Small intestine (tissue), 7 donors: ENCODE results near the gene CRHR2. TPM values are rescaled to one million over a fixed set of nuclear protein-coding genes. Genes with fewer than 3 reads are reported as not detected.

Experiments used
- DNase-seq, 2 donors: peaks; one replicate each; pipeline versions ENCODE4 v3.0.0 to v3.0.0-alpha.2; 2013
- FAIRE-seq: peaks from 2 replicates; lab custom pipeline; 2012; peaks lifted over from hg19 to GRCh38; lab: Jason Lieb, UNC
- H3K27ac ChIP-seq, 3 donors: one replicate each; pipeline ENCODE4 v1.5.1; 2013; ENCODE audit warnings: low read length in 2 of 3, mild to moderate bottlenecking in 2 of 3, control low read depth in 1 of 3, inconsistent platforms in 1 of 3, low read depth in 1 of 3, moderate library complexity in 1 of 3
- H3K27me3 ChIP-seq, 3 donors: one replicate each; pipeline ENCODE4 v1.6.1; 2013; ENCODE audit warnings: low read length in 3 of 3, inconsistent platforms in 1 of 3; ENCODE audit not compliant: control insufficient read depth in 3 of 3, insufficient read depth in 3 of 3
- H3K36me3 ChIP-seq, 3 donors: one replicate each; pipeline ENCODE4 v1.6.1; 2013; ENCODE audit warnings: low read length in 3 of 3, inconsistent platforms in 1 of 3, low read depth in 1 of 3, mild to moderate bottlenecking in 1 of 3, moderate library complexity in 1 of 3; ENCODE audit not compliant: control insufficient read depth in 3 of 3, insufficient read depth in 2 of 3
- H3K4me1 ChIP-seq, 3 donors: one replicate each; pipeline ENCODE4 v1.6.1; 2013; ENCODE audit warnings: low read length in 2 of 3, inconsistent platforms in 1 of 3, low read depth in 1 of 3, mild to moderate bottlenecking in 1 of 3, moderate library complexity in 1 of 3; ENCODE audit not compliant: control insufficient read depth in 3 of 3, insufficient read depth in 2 of 3
- H3K4me3 ChIP-seq, 3 donors: one replicate each; pipeline ENCODE4 v1.5.1; 2013; ENCODE audit warnings: low read length in 3 of 3, control low read depth in 1 of 3, inconsistent platforms in 1 of 3, low read depth in 1 of 3, mild to moderate bottlenecking in 1 of 3, moderate library complexity in 1 of 3
- H3K9me3 ChIP-seq, 2 donors: one replicate each; pipeline ENCODE4 v1.6.1; 2013; ENCODE audit warnings: low read depth in 1 of 2, low read length in 1 of 2; ENCODE audit not compliant: control insufficient read depth in 2 of 2, insufficient read depth in 1 of 2
- WGBS, 3 donors: extraction: QIAGEN DNeasy Blood & Tissue Kit; methylation state at CpG; one replicate each; pipeline ENCODE4 v1.1.7; 2013; 5-methylcytosine and 5-hydroxymethylcytosine counted together
- polyA plus RNA-seq, 4 donors: library from polyadenylated mRNA; stranded (reverse) in 3 of 4; unstranded in 1 of 4; fragments of 200-250 nt in 3 of 4; fragments of 120-200 nt in 1 of 4; gene quantifications; one replicate each; pipeline versions ENCODE4 v1.2.1 to v1.2.3, GENCODE V29; 2013
- donor health status: healthy with polysubstance abuse.
- donor health status: control.
- donor health status: control.
- donor health status: Bipolar disorder and iron deficiency.
- donor health status: healthy.

Gene CRHR2
- polyA plus RNA-seq, 4 donors, result 0.04 to 0.32 TPM; not detected in 2

GRCh38 chr7:30713392-30713791, 31.1 kb upstream of the CRHR2 start:
- Histone ChIP-seq H3K9me3 (peaks cover 2 to 15% of the 10 kb centered on the region in 2 donors), H3K36me3 (no peaks in the 10 kb centered on the region), H3K27ac (no peak overlapping the region), H3K27me3 (no peaks in the 10 kb centered on the region), H3K4me3 (no peak overlapping the region), H3K4me1 (no peaks in the 10 kb centered on the region)
- 74 to 90% (median 83%) methylated on average over 6 of the region's 6 CpGs for WGBS, 3 donors
- DNase-seq, result no peak
- FAIRE-seq, result no peak

DNA sequence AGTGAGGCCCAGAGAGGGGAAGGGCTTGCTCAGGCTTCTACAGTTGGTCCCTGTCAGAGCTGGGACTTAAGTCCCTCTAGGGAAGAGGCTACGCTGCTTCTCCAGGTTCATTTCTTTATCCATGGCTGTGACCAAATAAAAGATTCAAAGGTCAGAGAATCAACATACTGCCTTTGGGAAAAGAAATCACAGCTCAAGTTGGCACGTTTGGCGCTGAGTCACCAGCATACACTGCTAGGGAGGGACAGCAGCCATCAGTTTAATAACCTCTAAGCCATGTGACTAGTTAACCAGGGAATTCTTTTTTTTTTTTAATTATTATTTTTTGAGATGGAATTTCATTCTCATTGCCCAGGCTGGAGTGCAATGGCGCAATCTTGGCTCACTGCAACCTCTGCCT, 28.4 kb upstream of the CRHR2 start:
- H3K4me1 ChIP-seq, result no peaks in the 10 kb centered on the region
- WGBS, 3 donors, result 51 to 77% (median 56%) methylated on average over 4 of the region's 4 CpGs
- no peak overlapping the region for H3K27ac ChIP-seq
- H3K9me3 ChIP-seq, result no peaks in the 10 kb centered on the region
- DNase-seq (peak in 1 of 2 donors; percentile 70), FAIRE-seq (no peak)
- H3K4me3 ChIP-seq, result no peak overlapping the region
- H3K27me3 ChIP-seq, result no peaks in the 10 kb centered on the region
- H3K36me3 ChIP-seq, result no peaks in the 10 kb centered on the region

DNA sequence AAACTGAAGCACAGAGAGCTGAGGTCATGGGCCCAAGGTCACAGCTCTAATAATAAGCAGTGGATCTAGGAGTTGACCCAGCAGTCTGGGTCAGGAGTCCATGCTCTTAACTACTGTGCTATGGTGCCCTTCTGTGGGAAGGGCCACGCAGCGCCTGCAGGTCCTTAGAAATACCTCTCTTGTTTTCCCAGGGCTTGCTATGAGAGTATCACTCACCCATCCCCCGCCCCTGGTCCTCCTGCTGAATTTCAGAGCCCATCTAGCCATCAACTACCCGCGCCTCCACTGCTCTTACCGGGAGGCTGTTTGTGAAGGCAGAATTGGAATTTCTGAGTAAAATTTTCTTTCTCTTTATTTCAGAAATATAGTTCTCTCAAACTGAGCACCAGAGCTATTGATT, 27.3 kb upstream of the CRHR2 start:
- no peak for FAIRE-seq

DNA sequence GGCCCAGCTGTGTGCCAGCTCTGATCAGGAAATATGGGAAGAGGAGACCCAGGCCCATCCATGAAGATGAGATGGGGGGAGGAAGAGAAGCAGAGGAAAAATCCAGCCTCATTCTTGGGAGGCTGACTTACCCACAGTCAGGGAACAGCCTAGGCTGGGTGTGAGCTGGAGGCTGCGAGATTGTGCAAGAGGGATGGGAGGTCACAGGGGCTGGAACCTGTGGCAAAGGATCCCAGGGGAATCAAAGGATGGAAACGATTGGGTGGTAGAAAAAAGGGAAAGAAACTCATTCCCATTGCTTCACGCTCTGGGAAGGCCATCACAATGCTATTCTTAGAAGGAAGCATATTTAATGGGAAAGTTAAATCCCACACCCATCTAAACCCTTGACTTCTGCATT, 26.7 kb upstream of the CRHR2 start:
- no peaks in the 10 kb centered on the region for H3K4me1 ChIP-seq
- FAIRE-seq (no peak), DNase-seq (no peak)
- H3K27me3 ChIP-seq, result no peaks in the 10 kb centered on the region
- H3K36me3 ChIP-seq, result no peaks in the 10 kb centered on the region
- H3K9me3 ChIP-seq, result no peaks in the 10 kb centered on the region
- no peak overlapping the region for H3K4me3 ChIP-seq
- WGBS, 3 donors, result 66 to 84% (median 81%) methylated on average over 3 of the region's 3 CpGs
- H3K27ac ChIP-seq, result no peak overlapping the region

More for the DNA sequence above, 27.3 kb upstream of the CRHR2 start:
- Histone ChIP-seq H3K4me1 (no peaks in the 10 kb centered on the region), H3K27me3 (no peaks in the 10 kb centered on the region), H3K36me3 (no peaks in the 10 kb centered on the region), H3K9me3 (no peaks in the 10 kb centered on the region), H3K4me3 (no peak overlapping the region), H3K27ac (no peak overlapping the region)
- 75 to 87% (median 82%) methylated on average over 6 of the region's 6 CpGs for WGBS, 3 donors
- DNase-seq, result no peak

GRCh38 chr7:30708412-30708811, 26.2 kb upstream of the CRHR2 start:
- 76 to 91% (median 90%) methylated on average over 4 of the region's 4 CpGs for WGBS, 3 donors
- no peak for FAIRE-seq

DNA sequence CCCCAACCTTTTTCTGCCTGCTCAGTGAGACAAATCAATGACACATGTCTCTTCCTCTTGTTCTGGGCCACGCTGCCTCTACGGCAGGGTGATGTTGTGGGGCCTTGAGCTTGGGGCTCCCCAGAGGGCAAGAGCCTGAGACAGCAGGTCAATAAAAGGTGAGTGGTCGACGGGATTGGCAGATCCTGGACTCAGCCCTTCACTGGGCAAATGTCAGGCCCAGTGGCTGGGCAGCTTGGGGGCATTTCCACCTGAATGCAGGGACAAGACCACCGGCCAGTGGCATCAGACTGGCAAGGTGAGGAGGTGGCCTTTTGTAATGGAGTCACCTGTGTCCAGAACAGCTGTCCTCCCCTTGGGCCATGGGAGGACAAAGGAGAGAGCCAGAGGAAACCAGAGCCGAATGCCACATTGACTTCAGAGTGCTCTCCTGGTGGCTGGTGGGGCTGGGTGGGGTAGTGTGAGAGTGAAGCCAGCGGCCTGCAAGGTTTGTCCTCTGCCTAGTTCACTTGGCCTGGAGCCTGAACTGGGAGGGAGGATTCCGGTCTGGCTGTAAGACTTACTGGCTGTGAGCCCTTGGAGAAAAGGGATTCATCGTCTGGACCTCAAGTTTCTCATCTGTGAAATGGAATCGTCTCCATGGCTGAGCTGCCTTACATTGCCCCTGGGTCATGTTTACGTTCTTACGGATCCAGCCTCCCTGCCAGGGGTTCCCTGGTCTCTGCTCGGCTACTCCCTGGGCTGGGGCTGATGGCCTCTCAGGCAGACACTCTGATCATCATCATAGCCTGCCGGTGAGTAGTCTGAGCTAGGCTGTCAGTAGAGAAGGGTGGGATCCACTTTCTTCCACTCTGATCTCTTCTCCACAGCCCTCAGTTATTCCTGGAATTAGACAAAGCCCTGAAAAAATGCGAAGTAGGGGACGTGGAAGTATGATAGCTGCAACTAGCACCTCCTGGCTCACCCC, 25.4 kb upstream of the CRHR2 start:
- FAIRE-seq (no peak), DNase-seq (no peak)
- WGBS, 3 donors, result 66 to 81% (median 74%) methylated on average over 16 of the region's 16 CpGs
- no peaks in the 10 kb centered on the region for H3K9me3 ChIP-seq
- no peak overlapping the region for H3K27ac ChIP-seq
- no peaks in the 10 kb centered on the region for H3K27me3 ChIP-seq
- H3K4me1 ChIP-seq, result no peaks in the 10 kb centered on the region
- H3K36me3 ChIP-seq, result no peaks in the 10 kb centered on the region
- no peak overlapping the region for H3K4me3 ChIP-seq

More at GRCh38 chr7:30708412-30708811, 26.2 kb upstream of the CRHR2 start:
- Histone ChIP-seq H3K27me3 (no peaks in the 10 kb centered on the region), H3K36me3 (no peaks in the 10 kb centered on the region), H3K4me3 (no peak overlapping the region), H3K4me1 (no peaks in the 10 kb centered on the region), H3K27ac (no peak overlapping the region), H3K9me3 (no peaks in the 10 kb centered on the region)
- no peak for DNase-seq

DNA sequence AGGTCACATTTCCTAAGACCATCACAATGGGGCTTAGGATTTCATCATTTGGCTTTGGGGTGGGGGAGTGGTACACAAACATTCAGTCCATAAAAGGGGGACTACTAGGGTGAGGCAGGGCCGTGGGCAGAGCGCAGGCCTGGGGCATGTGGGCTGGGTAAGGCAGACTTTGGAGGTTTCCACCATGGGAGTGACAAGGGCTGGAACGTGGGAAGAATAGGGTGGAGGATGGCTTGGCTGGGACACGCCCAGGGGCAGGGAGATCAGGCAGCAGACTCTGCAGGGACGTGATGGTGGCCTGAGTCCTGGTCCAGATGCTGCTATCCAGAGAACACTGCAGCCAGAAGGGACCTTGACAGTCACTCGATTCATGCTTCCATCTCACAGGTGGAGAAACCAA, 24.7 kb upstream of the CRHR2 start:
- Histone ChIP-seq H3K4me1 (no peaks in the 10 kb centered on the region), H3K36me3 (no peaks in the 10 kb centered on the region), H3K27ac (no peak overlapping the region), H3K4me3 (no peak overlapping the region), H3K9me3 (no peaks in the 10 kb centered on the region), H3K27me3 (no peaks in the 10 kb centered on the region)
- FAIRE-seq, result no peak
- WGBS, 3 donors, result 69 to 76% (median 76%) methylated on average over 6 of the region's 6 CpGs
- no peak for DNase-seq

GRCh38 chr7:30706316-30706715, 24.1 kb upstream of the CRHR2 start:
- WGBS, 3 donors, result 90 to 94% (median 93%) methylated on average over 6 of the region's 6 CpGs
- Histone ChIP-seq H3K36me3 (no peaks in the 10 kb centered on the region), H3K27ac (no peak overlapping the region), H3K9me3 (no peaks in the 10 kb centered on the region), H3K27me3 (no peaks in the 10 kb centered on the region), H3K4me3 (no peak overlapping the region), H3K4me1 (no peaks in the 10 kb centered on the region)
- DNase-seq, result no peak
- no peak for FAIRE-seq
